ENCODE results near the gene ADISSP. TPM values are rescaled to one million over a fixed set of nuclear protein-coding genes. Genes with fewer than 3 reads are reported as not detected.

ADISSP gene
- total and polyA plus RNA-seq, 2 donors (not counting 1 experiment from before 2014, with no cell fraction given), result 18.4 to 28.8 TPM

- POLR2A ChIA-PET, result interaction anchor here (0.8 to 2.4 kb wide), 9 partner anchors 9 to 1424 kb away, joined by 3 to 18 read pairs (median 7); partner anchors contain the start of genes AP5S1, CDC25B, CENPB and MAVS
- H2AFZ ChIP-seq (ENCODE audit: insufficient read depth, low read depth, low read length, poor library complexity, severe bottlenecking), result peak overlapping the region; percentile 98
- WGBS (ENCODE audit: insufficient coverage), result under 1% methylated on average over 49 of the region's 51 CpGs
Observed at GRCh38 chr20:3768342-3769130, 983 bp upstream of the ADISSP start.

More at GRCh38 chr20:3768342-3769130, 983 bp upstream of the ADISSP start:
- CTCF ChIA-PET, result interaction anchor here (0.8 to 4.8 kb wide), 22 partner anchors 11 to 317 kb away, joined by 3 to 47 read pairs (median 5); partner anchors contain the start of genes AP5S1, CENPB and SPEF1
- peaks cover 10% of the 10 kb centered on the region for H3K79me2 ChIP-seq (ENCODE audit: control insufficient read depth, insufficient read depth, low read length)
- H3K4me2 ChIP-seq (replicated peaks; ENCODE audit: low read depth, low read length, poor library complexity, severe bottlenecking), result peak overlapping the region; percentile 98
- Mint-ChIP-seq H3K27ac (peak overlapping the region; percentile 97), H3K4me1 (peaks cover 26% of the 10 kb centered on the region), H3K9me3 (ENCODE audit: insufficient read depth) (no peaks in the 10 kb centered on the region), H3K27me3 (no peaks in the 10 kb centered on the region), H3K4me3 (peak overlapping the region; percentile 96)
- H3K4me1 ChIP-seq (ENCODE audit: control insufficient read depth in 2 of 2, insufficient read depth in 2 of 2, low read length in 2 of 2), result peaks cover 12 to 31% of the 10 kb centered on the region in 2 donors
- no peaks in the 10 kb centered on the region for H4K20me1 ChIP-seq (ENCODE audit: control insufficient read depth, insufficient read depth, low read length, poor library complexity, severe bottlenecking)
- no peaks in the 10 kb centered on the region for H3K36me3 ChIP-seq (replicated peaks in 1 of 2; ENCODE audit: control extremely low read depth in 1 of 2, control insufficient read depth in 1 of 2, extremely low read depth in 1 of 2, insufficient read depth in 2 of 2, low read length in 1 of 2)
- peak; percentile 91 for DNase-seq
- H3K27ac ChIP-seq (ENCODE audit: low read length in 2 of 2), result peak overlapping the region; percentile 98 to 99
- peak; percentile 42 for ATAC-seq (ENCODE audit: low read depth)
- intact Hi-C loops (cut with micrococcal nuclease), result loop anchor here (1.0 to 5.0 kb wide), 9 partner anchors 13 to 721 kb away; partner anchors contain the start of genes AP5S1, CENPB, MRPS26 and PANK2
- peak overlapping the region; percentile 88 for H3K9ac ChIP-seq (ENCODE audit: low read length)
- H3K27me3 ChIP-seq (replicated peaks in 1 of 4; ENCODE audit: control extremely low read depth in 1 of 4, control insufficient read depth in 3 of 4, insufficient read depth in 4 of 4, low read length in 3 of 4), result no peaks in the 10 kb centered on the region
- peaks cover 0 to 2% (median 0%) of the 10 kb centered on the region in 3 donors for H3K9me3 ChIP-seq (ENCODE audit: control extremely low read depth in 1 of 3, control insufficient read depth in 2 of 3, insufficient read depth in 1 of 3, low read length in 2 of 3)
- peak overlapping the region; percentile 48 to 97 (median 77) for H3K4me3 ChIP-seq (ENCODE audit: control extremely low read depth in 1 of 5, extremely low read depth in 1 of 5, insufficient read depth in 1 of 5, low read depth in 2 of 5, low read length in 4 of 5)
- TF ChIP-seq CTCF (IDR thresholded peaks at IDR 0.05) (peak; percentile 71), EZH2 (IDR thresholded peaks at IDR 0.05; ENCODE audit: borderline replicate concordance, insufficient read depth, low read depth, low read length, poor library complexity, severe bottlenecking) (no peak)

Data from B cell (primary cell).